ENCODE data around the gene EIF5B. TPM values are rescaled to one million over a fixed set of nuclear protein-coding genes. Genes with fewer than 3 reads are reported as not detected.

EIF5B gene
- total RNA-seq, 4 donors from 2014 or later: 19.4 to 40.7 (median 30.0) TPM

- no peak for TF ChIP-seq POLR2A (IDR thresholded peaks at IDR 0.05)
- TF ChIP-seq, protein P1, sequence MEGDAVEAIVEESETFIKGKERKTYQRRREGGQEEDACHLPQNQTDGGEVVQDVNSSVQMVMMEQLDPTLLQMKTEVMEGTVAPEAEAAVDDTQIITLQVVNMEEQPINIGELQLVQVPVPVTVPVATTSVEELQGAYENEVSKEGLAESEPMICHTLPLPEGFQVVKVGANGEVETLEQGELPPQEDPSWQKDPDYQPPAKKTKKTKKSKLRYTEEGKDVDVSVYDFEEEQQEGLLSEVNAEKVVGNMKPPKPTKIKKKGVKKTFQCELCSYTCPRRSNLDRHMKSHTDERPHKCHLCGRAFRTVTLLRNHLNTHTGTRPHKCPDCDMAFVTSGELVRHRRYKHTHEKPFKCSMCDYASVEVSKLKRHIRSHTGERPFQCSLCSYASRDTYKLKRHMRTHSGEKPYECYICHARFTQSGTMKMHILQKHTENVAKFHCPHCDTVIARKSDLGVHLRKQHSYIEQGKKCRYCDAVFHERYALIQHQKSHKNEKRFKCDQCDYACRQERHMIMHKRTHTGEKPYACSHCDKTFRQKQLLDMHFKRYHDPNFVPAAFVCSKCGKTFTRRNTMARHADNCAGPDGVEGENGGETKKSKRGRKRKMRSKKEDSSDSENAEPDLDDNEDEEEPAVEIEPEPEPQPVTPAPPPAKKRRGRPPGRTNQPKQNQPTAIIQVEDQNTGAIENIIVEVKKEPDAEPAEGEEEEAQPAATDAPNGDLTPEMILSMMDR (IDR thresholded peaks at IDR 0.05): no peak
- Histone ChIP-seq H3K4me3 (no peak overlapping the region), H3K36me3 (peaks cover 0 to 63% (median 15%) of the 10 kb centered on the region in 3 donors), H3K4me1 (no peaks in the 10 kb centered on the region), H3K27me3 (no peaks in the 10 kb centered on the region), H3K27ac (no peak overlapping the region), H3K9me3 (no peaks in the 10 kb centered on the region)
- no peak for DNase-seq
- intact Hi-C loops (cut with DNase I): no loop called here
- 86 to 97% methylated on average over 2 of the region's 2 CpGs for WGBS, 2 donors
These were observed 48.8 kb downstream of the EIF5B start for GRCh38 chr2:99386011-99386410.

DNA sequence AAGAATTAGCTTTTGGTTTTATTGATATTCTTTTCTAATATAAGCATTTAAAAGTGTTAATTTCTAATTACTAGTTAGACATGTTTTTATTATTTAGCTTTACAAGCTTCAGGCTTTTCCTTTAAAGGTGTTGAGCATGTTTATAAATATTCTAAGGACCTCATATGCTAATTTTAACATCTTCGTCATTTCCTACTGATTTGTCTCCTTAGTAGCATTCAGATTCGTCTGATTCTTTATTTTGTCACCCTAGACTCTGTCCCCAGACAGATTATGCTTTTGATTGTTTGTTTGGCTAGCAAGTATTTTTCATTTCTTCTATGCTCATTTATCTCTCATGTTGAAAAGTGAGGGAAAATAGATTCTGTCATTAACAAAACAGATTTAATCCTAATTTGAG, 51.7 kb downstream of the EIF5B start:
- intact Hi-C loops (cut with DNase I): no loop called here
- Histone ChIP-seq H3K36me3 (peaks cover 0 to 63% (median 27%) of the 10 kb centered on the region in 3 donors), H3K9me3 (no peaks in the 10 kb centered on the region), H3K4me1 (no peaks in the 10 kb centered on the region), H3K27me3 (no peaks in the 10 kb centered on the region), H3K4me3 (no peak overlapping the region), H3K27ac (no peak overlapping the region)
- 79 to 85% methylated on average over 2 of the region's 2 CpGs for WGBS, 2 donors
- TF ChIP-seq POLR2A (IDR thresholded peaks at IDR 0.05): no peak
- TF ChIP-seq, protein P1 (IDR thresholded peaks at IDR 0.05): no peak
- no peak for DNase-seq

- 42 to 69% methylated on average over 2 of the region's 2 CpGs for WGBS, 2 donors
- H3K9me3 ChIP-seq: no peaks in the 10 kb centered on the region
- peaks cover 4 to 64% (median 30%) of the 10 kb centered on the region in 3 donors for H3K36me3 ChIP-seq
- no peak overlapping the region for H3K27ac ChIP-seq
- TF ChIP-seq, protein P1 (IDR thresholded peaks at IDR 0.05): no peak
- no peak for TF ChIP-seq POLR2A (IDR thresholded peaks at IDR 0.05)
- H3K27me3 ChIP-seq: no peaks in the 10 kb centered on the region
- H3K4me3 ChIP-seq: no peak overlapping the region
- DNase-seq: no peak
- intact Hi-C loops (cut with DNase I): no loop called here
- no peaks in the 10 kb centered on the region for H3K4me1 ChIP-seq
These were observed 52.2 kb downstream of the EIF5B start for GRCh38 chr2:99389371-99389770.

GRCh38 chr2:99389946-99390345, 52.8 kb downstream of the EIF5B start:
- intact Hi-C loops (cut with DNase I): no loop called here
- Histone ChIP-seq H3K27ac (no peak overlapping the region), H3K4me3 (no peak overlapping the region), H3K9me3 (no peaks in the 10 kb centered on the region), H3K36me3 (peaks cover 4 to 64% (median 31%) of the 10 kb centered on the region in 3 donors), H3K4me1 (no peaks in the 10 kb centered on the region), H3K27me3 (no peaks in the 10 kb centered on the region)
- no peak for DNase-seq
- 76 to 88% methylated on average over 3 of the region's 3 CpGs for WGBS, 2 donors
- TF ChIP-seq, protein P1 (IDR thresholded peaks at IDR 0.05): no peak
- TF ChIP-seq POLR2A (IDR thresholded peaks at IDR 0.05): no peak

DNA sequence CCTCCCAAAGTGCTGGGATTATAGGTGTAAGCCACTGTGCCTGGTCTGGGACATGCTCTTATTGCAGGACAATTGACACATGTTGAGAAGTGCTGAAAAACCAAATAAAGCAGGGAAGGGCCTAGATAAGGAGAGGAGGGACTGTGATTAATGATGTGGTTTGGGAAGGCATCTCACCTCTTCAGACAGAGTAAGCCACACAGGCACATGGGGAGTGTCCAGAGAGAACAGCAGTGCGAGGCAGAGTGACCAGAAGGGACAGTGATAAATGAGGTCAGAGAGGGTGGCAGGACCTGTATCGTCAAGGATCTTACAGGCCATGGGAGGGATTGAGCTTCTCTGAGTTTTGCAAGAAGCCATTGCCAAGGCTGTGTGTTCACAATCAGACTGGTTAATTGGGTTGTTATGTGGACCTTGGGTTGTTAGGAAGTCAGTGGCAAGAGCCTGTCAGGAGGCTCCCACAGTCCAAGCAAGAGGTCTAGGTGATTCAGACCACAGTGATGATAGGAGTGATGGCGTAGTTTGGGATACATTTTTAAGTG, 58.5 kb downstream of the EIF5B start:
- no peaks in the 10 kb centered on the region for H3K27me3 ChIP-seq
- intact Hi-C loops (cut with DNase I): no loop called here
- H3K36me3 ChIP-seq: peaks cover 4 to 100% (median 47%) of the 10 kb centered on the region in 3 donors
- no peaks in the 10 kb centered on the region for H3K9me3 ChIP-seq
- no peak for DNase-seq
- TF ChIP-seq, protein P1 (IDR thresholded peaks at IDR 0.05): no peak
- no peak for TF ChIP-seq POLR2A (IDR thresholded peaks at IDR 0.05)
- no peak overlapping the region for H3K27ac ChIP-seq
- H3K4me1 ChIP-seq: peaks cover 0 to 8% (median 0%) of the 10 kb centered on the region in 3 donors
- no peak overlapping the region for H3K4me3 ChIP-seq
- WGBS, 2 donors: 82 to 84% methylated on average over 3 of the region's 3 CpGs

All from esophagus squamous epithelium (tissue), 5 donors.